Neural cell (in vitro differentiated cells): ENCODE results near the gene IL15RA.

Experiments used
- EP300 ChIP-seq: fragments of 450-650 bp; conservative IDR thresholded peaks from 2 replicates; pipeline ENCODE4 v1.6.1; 2014; ENCODE audit warnings: antibody characterized with exemption, mild to moderate bottlenecking, moderate library complexity; ENCODE audit not compliant: poor library complexity, severe bottlenecking
- EZH2 ChIP-seq: fragments of 200-600, 300-800 bp; shearing (Covaris generic), sonication (generic); IDR thresholded peaks from 2 replicates; pipeline ENCODE4 v1.6.1; 2014; ENCODE audit warnings: antibody characterized with exemption, low read length, borderline replicate concordance, mild to moderate bottlenecking; ENCODE audit not compliant: insufficient read depth, poor library complexity, severe bottlenecking
- MXI1 ChIP-seq: fragments of 450-650 bp; conservative IDR thresholded peaks from 2 replicates; pipeline ENCODE4 v1.6.1; 2014; ENCODE audit warnings: antibody characterized with exemption, mild to moderate bottlenecking; ENCODE audit not compliant: poor library complexity, severe bottlenecking
- POLR2AphosphoS5 ChIP-seq: IDR thresholded peaks from 2 replicates; pipeline ENCODE4 v1.6.1; 2012
- RAD21 ChIP-seq: fragments of 450-650 bp; conservative IDR thresholded peaks from 2 replicates; pipeline ENCODE4 v1.6.1; 2014; ENCODE audit warnings: antibody characterized with exemption, mild to moderate bottlenecking, moderate library complexity
- SMC3 ChIP-seq: fragments of 450-650 bp; conservative IDR thresholded peaks from 2 replicates; pipeline ENCODE4 v1.6.1; 2014; ENCODE audit warnings: antibody characterized with exemption, mild to moderate bottlenecking, moderate library complexity; ENCODE audit not compliant: poor library complexity
- TF ChIP-seq, protein P1 (sequence below): IDR thresholded peaks from 2 replicates; pipeline ENCODE4 v1.6.1; 2012; ENCODE audit warnings: borderline replicate concordance
- TF ChIP-seq, protein P2 (sequence below): fragments of 450-650 bp; IDR thresholded peaks from 2 replicates; pipeline ENCODE4 v1.5.1; 2014; ENCODE audit warnings: antibody characterized with exemption, mild to moderate bottlenecking, moderate library complexity; ENCODE audit not compliant: poor library complexity, severe bottlenecking

GRCh38 chr10:5964736-5965135 is 12.6 kb downstream of the IL15RA start:
- TF ChIP-seq, protein P1, sequence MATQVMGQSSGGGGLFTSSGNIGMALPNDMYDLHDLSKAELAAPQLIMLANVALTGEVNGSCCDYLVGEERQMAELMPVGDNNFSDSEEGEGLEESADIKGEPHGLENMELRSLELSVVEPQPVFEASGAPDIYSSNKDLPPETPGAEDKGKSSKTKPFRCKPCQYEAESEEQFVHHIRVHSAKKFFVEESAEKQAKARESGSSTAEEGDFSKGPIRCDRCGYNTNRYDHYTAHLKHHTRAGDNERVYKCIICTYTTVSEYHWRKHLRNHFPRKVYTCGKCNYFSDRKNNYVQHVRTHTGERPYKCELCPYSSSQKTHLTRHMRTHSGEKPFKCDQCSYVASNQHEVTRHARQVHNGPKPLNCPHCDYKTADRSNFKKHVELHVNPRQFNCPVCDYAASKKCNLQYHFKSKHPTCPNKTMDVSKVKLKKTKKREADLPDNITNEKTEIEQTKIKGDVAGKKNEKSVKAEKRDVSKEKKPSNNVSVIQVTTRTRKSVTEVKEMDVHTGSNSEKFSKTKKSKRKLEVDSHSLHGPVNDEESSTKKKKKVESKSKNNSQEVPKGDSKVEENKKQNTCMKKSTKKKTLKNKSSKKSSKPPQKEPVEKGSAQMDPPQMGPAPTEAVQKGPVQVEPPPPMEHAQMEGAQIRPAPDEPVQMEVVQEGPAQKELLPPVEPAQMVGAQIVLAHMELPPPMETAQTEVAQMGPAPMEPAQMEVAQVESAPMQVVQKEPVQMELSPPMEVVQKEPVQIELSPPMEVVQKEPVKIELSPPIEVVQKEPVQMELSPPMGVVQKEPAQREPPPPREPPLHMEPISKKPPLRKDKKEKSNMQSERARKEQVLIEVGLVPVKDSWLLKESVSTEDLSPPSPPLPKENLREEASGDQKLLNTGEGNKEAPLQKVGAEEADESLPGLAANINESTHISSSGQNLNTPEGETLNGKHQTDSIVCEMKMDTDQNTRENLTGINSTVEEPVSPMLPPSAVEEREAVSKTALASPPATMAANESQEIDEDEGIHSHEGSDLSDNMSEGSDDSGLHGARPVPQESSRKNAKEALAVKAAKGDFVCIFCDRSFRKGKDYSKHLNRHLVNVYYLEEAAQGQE, result no peak
- TF ChIP-seq EP300, result no peak
- TF ChIP-seq EZH2, result no peak
- no peak for TF ChIP-seq RAD21
- TF ChIP-seq, protein P2, sequence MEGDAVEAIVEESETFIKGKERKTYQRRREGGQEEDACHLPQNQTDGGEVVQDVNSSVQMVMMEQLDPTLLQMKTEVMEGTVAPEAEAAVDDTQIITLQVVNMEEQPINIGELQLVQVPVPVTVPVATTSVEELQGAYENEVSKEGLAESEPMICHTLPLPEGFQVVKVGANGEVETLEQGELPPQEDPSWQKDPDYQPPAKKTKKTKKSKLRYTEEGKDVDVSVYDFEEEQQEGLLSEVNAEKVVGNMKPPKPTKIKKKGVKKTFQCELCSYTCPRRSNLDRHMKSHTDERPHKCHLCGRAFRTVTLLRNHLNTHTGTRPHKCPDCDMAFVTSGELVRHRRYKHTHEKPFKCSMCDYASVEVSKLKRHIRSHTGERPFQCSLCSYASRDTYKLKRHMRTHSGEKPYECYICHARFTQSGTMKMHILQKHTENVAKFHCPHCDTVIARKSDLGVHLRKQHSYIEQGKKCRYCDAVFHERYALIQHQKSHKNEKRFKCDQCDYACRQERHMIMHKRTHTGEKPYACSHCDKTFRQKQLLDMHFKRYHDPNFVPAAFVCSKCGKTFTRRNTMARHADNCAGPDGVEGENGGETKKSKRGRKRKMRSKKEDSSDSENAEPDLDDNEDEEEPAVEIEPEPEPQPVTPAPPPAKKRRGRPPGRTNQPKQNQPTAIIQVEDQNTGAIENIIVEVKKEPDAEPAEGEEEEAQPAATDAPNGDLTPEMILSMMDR, result no peak
- no peak for TF ChIP-seq POLR2AphosphoS5
- no peak for TF ChIP-seq SMC3
- TF ChIP-seq MXI1, result no peak
